PC-3 (cell line): ENCODE data around the gene CRX. TPM values are rescaled to one million over a fixed set of nuclear protein-coding genes. Genes with fewer than 3 reads are reported as not detected.
"Not testable (repeated sequence)": the region's sequence is repeated elsewhere in the genome, so short reads cannot be mapped to it uniquely, and the experiment has no call there.

Experiments used
- ATAC-seq: fragments of 200-7000 bp; cut with Tn5 transposase; 2 replicates; pipeline ENCODE4 v1.9.1; 2020; ENCODE audit warnings: mild to moderate bottlenecking, moderate library complexity
- BruUV-seq: library from RNA; stranded (reverse); fragments of 400-500 nt; replicated peaks from 2 replicates; lab custom pipeline; 2021; lab: Mats Ljungman, UMichigan
- CTCF ChIA-PET: fragments of 300-600 bp; sonication (Branson Sonifier 250); formaldehyde crosslinking; loops from one replicate; lab custom pipeline; 2022; ENCODE audit warnings: antibody characterized with exemption; lab: Charles Lee
- POLR2A ChIA-PET: fragments of 300-600 bp; sonication (Branson Sonifier 250); formaldehyde crosslinking; loops from one replicate; lab custom pipeline; 2022; ENCODE audit warnings: antibody characterized with exemption; ENCODE audit not compliant: unreplicated experiment; lab: Charles Lee
- DNase-seq: peaks from one replicate; pipeline ENCODE4 v3.0.0-alpha.2; 2015
- H2AFZ ChIP-seq: fragments of 300-600 bp; sonication (generic); 2 replicates; pipeline ENCODE4 v1.6.0; 2016; ENCODE audit warnings: antibody characterized with exemption, low read length
- H3F3A ChIP-seq: fragments of 300-600 bp; sonication (generic); one replicate; pipeline ENCODE4 v1.6.0; 2017; ENCODE audit warnings: antibody characterized with exemption, low read length, control low read depth, mild to moderate bottlenecking; ENCODE audit not compliant: unreplicated experiment
- H3K27ac ChIP-seq: fragments of 300-600 bp; sonication (generic); 2 replicates; pipeline ENCODE4 v1.5.1; 2016; ENCODE audit warnings: mild to moderate bottlenecking, low read length
- H3K27me3 ChIP-seq: fragments of 300-600 bp; sonication (generic); 2 replicates; pipeline ENCODE4 v1.6.1; 2016; ENCODE audit warnings: low read length, mixed read lengths
- H3K36me3 ChIP-seq: fragments of 300-600 bp; sonication (generic); 2 replicates; pipeline ENCODE4 v1.6.1; 2016; ENCODE audit warnings: low read depth, mixed run types, low read length, mixed read lengths
- H3K4me1 ChIP-seq: fragments of 300-600 bp; sonication (generic); 2 replicates; pipeline ENCODE4 v1.5.1; 2016; ENCODE audit warnings: low read length; ENCODE audit not compliant: insufficient read depth
- H3K4me2 ChIP-seq: fragments of 300-600 bp; sonication (generic); 2 replicates; pipeline ENCODE4 v1.6.0; 2016; ENCODE audit warnings: low read length
- H3K4me3 ChIP-seq: fragments of 300-600 bp; sonication (generic); 2 replicates; pipeline ENCODE4 v1.5.1; 2016; ENCODE audit warnings: mild to moderate bottlenecking, low read length, mixed read lengths
- H3K79me2 ChIP-seq: fragments of 300-600 bp; sonication (generic); 2 replicates; pipeline ENCODE4 v1.6.1; 2017; ENCODE audit warnings: low read length, mixed read lengths
- H3K9ac ChIP-seq: fragments of 300-600 bp; sonication (generic); 2 replicates; pipeline ENCODE4 v1.6.0; 2016; ENCODE audit warnings: mild to moderate bottlenecking, low read length
- H3K9me2 ChIP-seq: fragments of 300-600 bp; sonication (generic); replicated peaks from 2 replicates; pipeline ENCODE4 v1.6.1; 2016; ENCODE audit warnings: mixed run types, low read length, mixed read lengths
- H3K9me3 ChIP-seq: fragments of 300-600 bp; sonication (generic); 2 replicates; pipeline ENCODE4 v1.6.1; 2016; ENCODE audit warnings: low read length, mixed read lengths
- H4K20me1 ChIP-seq: fragments of 300-600 bp; sonication (generic); 2 replicates; pipeline ENCODE4 v1.6.1; 2016; ENCODE audit warnings: low read length, mixed read lengths
- CTCF ChIP-seq: fragments of 300-600 bp; sonication (generic); conservative IDR thresholded peaks from 2 replicates; pipeline ENCODE4 v1.5.1; 2017; ENCODE audit warnings: antibody characterized with exemption, low read depth, mild to moderate bottlenecking, low read length
- EZH2 ChIP-seq: fragments of 300-600 bp; sonication (generic); IDR thresholded peaks from one replicate; pipeline ENCODE4 v1.6.1; 2017; ENCODE audit warnings: antibody characterized with exemption, mild to moderate bottlenecking, low read length; ENCODE audit not compliant: unreplicated experiment
- EZH2phosphoT487 ChIP-seq: fragments of 300-600 bp; sonication (generic); IDR thresholded peaks from 2 replicates; pipeline ENCODE4 v1.6.1; 2018; ENCODE audit warnings: mild to moderate bottlenecking, antibody characterized with exemption, low read length, borderline replicate concordance
- intact Hi-C: fragments of 100-400 bp; cut with micrococcal nuclease; formaldehyde crosslinking; loops from 2 replicates; pipeline ENCODE4 v1.9.0; 2023
- total RNA-seq: library from RNA; depleted of rRNA; stranded (reverse); fragments of >200 nt; gene quantifications from 2 replicates; pipeline ENCODE4 v1.2.3, GENCODE V29; 2014

CRX gene
- total RNA-seq, 1 experiment from 2014 or later: not detected

- Histone ChIP-seq H3K27ac (no peak overlapping the region), H2AFZ (no peak overlapping the region), H3K9me2 (no peaks in the 10 kb centered on the region), H3K79me2 (no peaks in the 10 kb centered on the region), H3K4me3 (no peak overlapping the region), H3K27me3 (no peaks in the 10 kb centered on the region), H3F3A (no peaks in the 10 kb centered on the region), H3K4me1 (no peaks in the 10 kb centered on the region), H3K9ac (no peak overlapping the region), H3K36me3 (no peaks in the 10 kb centered on the region), H3K9me3 (no peaks in the 10 kb centered on the region), H3K4me2 (no peak overlapping the region), H4K20me1 (no peaks in the 10 kb centered on the region)
- BruUV-seq: no TSS peak
- TF ChIP-seq EZH2phosphoT487 (no peak), CTCF (no peak), EZH2 (no peak)
- ChIA-PET POLR2A (no interaction called here), CTCF (no interaction called here)
- no peak for DNase-seq
- no peak for ATAC-seq
- intact Hi-C loops: loop anchor here (5.0 kb wide), 1 partner anchor 48 kb away; no protein-coding TSS in a partner anchor
These were observed 7.8 kb upstream of the CRX start for GRCh38 chr19:47813995-47814328.

GRCh38 chr19:47816270-47816669 lies 5.5 kb upstream of the CRX start:
- H3K9me2 ChIP-seq, H4K20me1 ChIP-seq, DNase-seq, H3K9ac ChIP-seq, H3K4me2 ChIP-seq, H3K27me3 ChIP-seq, H2AFZ ChIP-seq, CTCF ChIA-PET, H3K4me3 ChIP-seq, H3K79me2 ChIP-seq, H3K4me1 ChIP-seq, H3F3A ChIP-seq, POLR2A ChIA-PET, intact Hi-C loops, H3K9me3 ChIP-seq, ATAC-seq, BruUV-seq, H3K27ac ChIP-seq, H3K36me3 ChIP-seq: not testable (repeated sequence)

GRCh38 chr19:47818221-47818620 lies 3.5 kb upstream of the CRX start:
- H3K9me2 ChIP-seq, intact Hi-C loops, H3K4me2 ChIP-seq, POLR2A ChIA-PET, H3K4me3 ChIP-seq, DNase-seq, H3K27me3 ChIP-seq, H2AFZ ChIP-seq, H3F3A ChIP-seq, BruUV-seq, H3K79me2 ChIP-seq, ATAC-seq, CTCF ChIA-PET, H3K4me1 ChIP-seq, H4K20me1 ChIP-seq, H3K36me3 ChIP-seq, H3K27ac ChIP-seq, H3K9me3 ChIP-seq, H3K9ac ChIP-seq: not testable (repeated sequence)

- Histone ChIP-seq H4K20me1 (no peaks in the 10 kb centered on the region), H3K79me2 (no peaks in the 10 kb centered on the region), H2AFZ (no peak overlapping the region), H3K4me1 (no peaks in the 10 kb centered on the region), H3F3A (no peaks in the 10 kb centered on the region), H3K27ac (no peak overlapping the region), H3K9me3 (no peaks in the 10 kb centered on the region), H3K36me3 (no peaks in the 10 kb centered on the region), H3K9me2 (no peaks in the 10 kb centered on the region), H3K27me3 (peaks cover 7% of the 10 kb centered on the region; the same call in 1 of the 2 replicates), H3K4me3 (no peak overlapping the region), H3K4me2 (no peak overlapping the region), H3K9ac (no peak overlapping the region)
- ATAC-seq (no peak), DNase-seq (no peak)
- BruUV-seq: no TSS peak
- intact Hi-C loops: no loop called here
- ChIA-PET POLR2A (no interaction called here), CTCF (no interaction called here)
- TF ChIP-seq CTCF (no peak), EZH2phosphoT487 (no peak), EZH2 (no peak)
These were observed 1.9 kb upstream of the CRX start for GRCh38 chr19:47819858-47820257.
